OCI-LY1 (cell line): ENCODE measurements around the gene HM13.
A peak's percentile ranks its signal among the peaks of the same experiment; 100 is the strongest.
"Not testable (repeated sequence)": the region's sequence is repeated elsewhere in the genome, so short reads cannot be mapped to it uniquely, and the experiment has no call there.

ENCODE experiments used
- H2AFZ ChIP-seq: fragments of 200-600 bp; sonication (generic), shearing (Covaris generic); 2 replicates; pipeline ENCODE4 v1.6.0; 2014; ENCODE audit warnings: antibody characterized with exemption, mild to moderate bottlenecking, low read length
- H3F3A ChIP-seq: fragments of 200-600 bp; sonication (generic), shearing (Covaris generic); 2 replicates; pipeline ENCODE4 v1.6.0; 2014; ENCODE audit warnings: mild to moderate bottlenecking, antibody characterized with exemption, low read length, moderate library complexity; ENCODE audit not compliant: insufficient read depth
- H3K27ac ChIP-seq: fragments of 200-600 bp; sonication (generic); 2 replicates; pipeline ENCODE4 v1.5.1; 2014; ENCODE audit warnings: low read length, mixed run types, mild to moderate bottlenecking, low read depth; ENCODE audit not compliant: poor library complexity, severe bottlenecking
- H3K27me3 ChIP-seq: fragments of 200-600 bp; sonication (generic); 2 replicates; pipeline ENCODE4 v1.6.0; 2014; ENCODE audit warnings: antibody characterized with exemption, mild to moderate bottlenecking, low read length, moderate library complexity; ENCODE audit not compliant: insufficient read depth
- H3K36me3 ChIP-seq: fragments of 200-600 bp; sonication (generic); 2 replicates; pipeline ENCODE4 v1.6.1; 2014; ENCODE audit warnings: mild to moderate bottlenecking, antibody characterized with exemption, low read length, moderate library complexity, mixed read lengths; ENCODE audit not compliant: insufficient read depth
- H3K4me1 ChIP-seq: fragments of 200-600 bp; sonication (generic); 2 replicates; pipeline ENCODE4 v1.5.1; 2014; ENCODE audit warnings: mild to moderate bottlenecking, low read length, moderate library complexity; ENCODE audit not compliant: insufficient read depth, severe bottlenecking
- H3K4me2 ChIP-seq: fragments of 200-600 bp; sonication (generic), shearing (Covaris generic); 2 replicates; pipeline ENCODE4 v1.6.1; 2014; ENCODE audit warnings: low read length
- H3K4me3 ChIP-seq: fragments of 200-600 bp; sonication (generic); 2 replicates; pipeline ENCODE4 v1.5.1; 2014; ENCODE audit warnings: low read length, low read depth, mild to moderate bottlenecking, mixed read lengths; ENCODE audit not compliant: poor library complexity, severe bottlenecking
- H3K79me2 ChIP-seq: fragments of 200-600 bp; shearing (Covaris generic); 2 replicates; pipeline ENCODE4 v1.6.1; 2016; ENCODE audit warnings: mixed run types, low read length, mixed read lengths; ENCODE audit not compliant: insufficient read depth
- H3K9ac ChIP-seq: fragments of 200-600 bp; sonication (generic), shearing (Covaris generic); 2 replicates; pipeline ENCODE4 v1.6.1; 2014; ENCODE audit warnings: mild to moderate bottlenecking, low read length, mixed read lengths
- H3K9me2 ChIP-seq: fragments of 200-600 bp; sonication (generic), shearing (Covaris generic); 2 replicates; pipeline ENCODE4 v1.6.1; 2014; ENCODE audit warnings: low read depth, mild to moderate bottlenecking, low read length, mixed read lengths
- H3K9me3 ChIP-seq: fragments of 200-600 bp; shearing (Covaris generic); 2 replicates; pipeline ENCODE4 v1.6.1; 2014; ENCODE audit warnings: low read length, mixed read lengths
- H4K20me1 ChIP-seq: fragments of 200-600 bp; sonication (generic), shearing (Covaris generic); 2 replicates; pipeline ENCODE4 v1.6.0; 2016; ENCODE audit warnings: mild to moderate bottlenecking, low read length; ENCODE audit not compliant: insufficient read depth
- CTCF ChIP-seq: fragments of 200-600 bp; sonication (generic), shearing (Covaris generic); IDR thresholded peaks from 2 replicates; pipeline ENCODE4 v1.5.1; 2017; ENCODE audit warnings: mild to moderate bottlenecking, antibody characterized with exemption, low read length, moderate library complexity, mixed read lengths
- EZH2 ChIP-seq: fragments of 200-600 bp; sonication (generic), shearing (Covaris generic); IDR thresholded peaks from 2 replicates; pipeline ENCODE4 v1.8.0; 2017; ENCODE audit warnings: borderline replicate concordance, mixed run types, mild to moderate bottlenecking, antibody characterized with exemption, low read length, moderate library complexity, mixed read lengths

HM13 gene

GRCh38 chr20:31502884-31503673, 11.2 kb upstream of the HM13 start:
- H3F3A ChIP-seq, H3K4me2 ChIP-seq, H3K9me3 ChIP-seq, H3K4me1 ChIP-seq, H3K9ac ChIP-seq, H2AFZ ChIP-seq, H3K9me2 ChIP-seq, H3K79me2 ChIP-seq, H3K36me3 ChIP-seq, H3K27ac ChIP-seq, H3K4me3 ChIP-seq, H3K27me3 ChIP-seq, H4K20me1 ChIP-seq: not testable (repeated sequence)
- peak; percentile 91 for TF ChIP-seq CTCF

GRCh38 chr20:31505903-31506302, 8.3 kb upstream of the HM13 start:
- H3K9ac ChIP-seq, result no peak overlapping the region
- no peak overlapping the region for H3K27ac ChIP-seq
- H4K20me1 ChIP-seq, result no peaks in the 10 kb centered on the region
- H3K9me3 ChIP-seq, result no peaks in the 10 kb centered on the region
- no peaks in the 10 kb centered on the region for H3K36me3 ChIP-seq
- H3K4me1 ChIP-seq, result no peaks in the 10 kb centered on the region
- H2AFZ ChIP-seq, result no peak overlapping the region
- TF ChIP-seq EZH2 (no peak), CTCF (no peak)
- no peak overlapping the region for H3K4me2 ChIP-seq
- no peaks in the 10 kb centered on the region for H3F3A ChIP-seq
- H3K4me3 ChIP-seq, result no peak overlapping the region
- no peaks in the 10 kb centered on the region for H3K9me2 ChIP-seq
- no peaks in the 10 kb centered on the region for H3K79me2 ChIP-seq
- peaks cover 4% of the 10 kb centered on the region; the same call in 1 of the 2 replicates for H3K27me3 ChIP-seq

- no peak overlapping the region for H3K27ac ChIP-seq
- H3F3A ChIP-seq, result no peaks in the 10 kb centered on the region
- TF ChIP-seq CTCF (no peak), EZH2 (no peak)
- no peaks in the 10 kb centered on the region for H3K9me3 ChIP-seq
- no peak overlapping the region for H3K4me3 ChIP-seq
- H3K4me2 ChIP-seq, result no peak overlapping the region
- H3K4me1 ChIP-seq, result no peaks in the 10 kb centered on the region
- H2AFZ ChIP-seq, result no peak overlapping the region
- no peaks in the 10 kb centered on the region for H3K36me3 ChIP-seq
- H3K9ac ChIP-seq, result no peak overlapping the region
- H3K9me2 ChIP-seq, result no peaks in the 10 kb centered on the region
- no peaks in the 10 kb centered on the region for H3K79me2 ChIP-seq
- H4K20me1 ChIP-seq, result no peaks in the 10 kb centered on the region
- H3K27me3 ChIP-seq, result peaks cover 2% of the 10 kb centered on the region; the same call in 1 of the 2 replicates
These were observed 5.6 kb upstream of the HM13 start for GRCh38 chr20:31508517-31509244.
